ENCODE results near the gene HBS1L.

HBS1L gene

DNA sequence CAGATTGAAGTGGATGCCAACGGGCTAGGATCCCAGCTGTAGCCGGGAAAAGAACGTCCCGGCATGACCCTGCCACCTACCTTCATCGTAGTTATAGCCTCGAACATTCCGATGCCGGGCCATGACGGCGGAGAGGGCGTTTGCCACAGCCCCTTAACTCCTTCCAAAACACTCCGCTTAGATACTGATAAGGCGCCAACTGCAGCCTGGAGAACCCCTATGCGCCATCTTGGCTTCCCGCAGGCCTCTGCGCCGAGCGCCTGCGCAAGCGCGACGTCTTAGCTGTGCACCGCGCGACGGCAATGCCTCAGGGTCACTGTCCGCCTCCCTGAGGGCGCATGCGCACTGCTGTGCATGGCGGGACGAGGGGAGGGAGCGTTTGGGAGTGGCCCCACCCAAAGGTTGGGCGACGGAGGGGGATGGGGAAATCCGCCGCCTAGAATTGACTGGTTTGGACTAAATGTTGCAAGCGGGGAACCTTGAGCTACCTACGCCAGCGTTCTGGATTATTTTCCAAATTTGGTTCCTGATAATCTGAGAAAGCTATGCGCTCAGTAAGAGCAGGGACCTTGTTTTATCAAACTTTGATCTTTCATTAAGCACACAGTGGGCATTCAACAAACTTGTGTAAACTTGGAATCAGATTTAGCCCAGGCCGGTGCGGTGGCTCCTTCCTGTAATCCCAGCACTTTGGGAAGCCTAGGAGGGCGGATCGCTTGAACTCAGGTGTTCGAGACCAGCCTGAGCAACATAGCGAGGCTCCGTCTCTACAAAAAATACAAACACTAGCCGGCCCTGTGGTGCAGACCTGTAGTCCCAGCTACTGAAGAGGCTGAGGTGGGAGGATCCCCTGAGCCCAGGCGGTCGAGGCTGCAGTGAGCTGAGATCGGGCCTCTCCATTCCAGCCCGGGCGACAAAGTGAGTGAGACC lies at the start of gene HBS1L:
HBS1L (minus strand) TSS at position 254 of the 930 bp plus-strand sequence; CDS start at position 123, 131 bp downstream.
- Histone ChIP-seq H4K20me1 (ENCODE audit: insufficient read depth) (no peaks in the 10 kb centered on the region), H3K4me3 (IDR thresholded peaks at IDR 0.05; ENCODE audit: insufficient read depth, low read depth, low read length) (peak within 1 kb of the TSS; percentile 20), H3K27ac (peak within 1 kb of the TSS; percentile 74), H2AFZ (ENCODE audit: low read depth) (peak within 1 kb of the TSS; percentile 86), H3K79me2 (ENCODE audit: insufficient read depth, low read depth) (peaks cover 45% of the 10 kb centered on the region), H3K4me1 (ENCODE audit: low read depth, poor library complexity, severe bottlenecking) (peaks cover 30% of the 10 kb centered on the region), H3K36me3 (ENCODE audit: insufficient read depth) (no peaks in the 10 kb centered on the region), H3K4me2 (peak within 1 kb of the TSS; percentile 83), H3K27me3 (ENCODE audit: insufficient read depth, low read depth) (no peaks in the 10 kb centered on the region), H3K9ac (peak within 1 kb of the TSS; percentile 86)
- no peak for TF ChIP-seq CTCF (conservative IDR thresholded peaks at IDR 0.05; ENCODE audit: low read depth, low read length)

- no peak for TF ChIP-seq CTCF (conservative IDR thresholded peaks at IDR 0.05; ENCODE audit: low read depth, low read length)
- Histone ChIP-seq H3K79me2 (ENCODE audit: insufficient read depth, low read depth) (no peaks in the 10 kb centered on the region), H3K27ac (peak overlapping the region; percentile 45; the same call in 1 of the 2 replicates), H3K4me2 (no peak overlapping the region; the same call in 1 of the 2 replicates), H3K4me3 (IDR thresholded peaks at IDR 0.05; ENCODE audit: insufficient read depth, low read depth, low read length) (no peak overlapping the region), H3K4me1 (ENCODE audit: low read depth, poor library complexity, severe bottlenecking) (peaks cover 30% of the 10 kb centered on the region), H3K27me3 (ENCODE audit: insufficient read depth, low read depth) (no peaks in the 10 kb centered on the region), H3K36me3 (ENCODE audit: insufficient read depth) (no peaks in the 10 kb centered on the region), H2AFZ (ENCODE audit: low read depth) (no peak overlapping the region), H3K9ac (no peak overlapping the region), H4K20me1 (ENCODE audit: insufficient read depth) (no peaks in the 10 kb centered on the region)
These were observed 49.6 kb upstream of the HBS1L start for GRCh38 chr6:135104199-135104598.

GRCh38 chr6:135102191-135102590 lies 47.6 kb upstream of the HBS1L start:
- Histone ChIP-seq H3K4me3 (IDR thresholded peaks at IDR 0.05; ENCODE audit: insufficient read depth, low read depth, low read length) (no peak overlapping the region), H3K9ac (no peak overlapping the region), H3K36me3 (ENCODE audit: insufficient read depth) (no peaks in the 10 kb centered on the region), H4K20me1 (ENCODE audit: insufficient read depth) (no peaks in the 10 kb centered on the region), H3K4me2 (peak overlapping the region; percentile 13; the same call in 1 of the 2 replicates), H3K27ac (no peak overlapping the region), H3K4me1 (ENCODE audit: low read depth, poor library complexity, severe bottlenecking) (peaks cover 30% of the 10 kb centered on the region), H3K27me3 (ENCODE audit: insufficient read depth, low read depth) (no peaks in the 10 kb centered on the region), H3K79me2 (ENCODE audit: insufficient read depth, low read depth) (no peaks in the 10 kb centered on the region), H2AFZ (ENCODE audit: low read depth) (no peak overlapping the region)
- TF ChIP-seq CTCF (conservative IDR thresholded peaks at IDR 0.05; ENCODE audit: low read depth, low read length), result no peak

DNA sequence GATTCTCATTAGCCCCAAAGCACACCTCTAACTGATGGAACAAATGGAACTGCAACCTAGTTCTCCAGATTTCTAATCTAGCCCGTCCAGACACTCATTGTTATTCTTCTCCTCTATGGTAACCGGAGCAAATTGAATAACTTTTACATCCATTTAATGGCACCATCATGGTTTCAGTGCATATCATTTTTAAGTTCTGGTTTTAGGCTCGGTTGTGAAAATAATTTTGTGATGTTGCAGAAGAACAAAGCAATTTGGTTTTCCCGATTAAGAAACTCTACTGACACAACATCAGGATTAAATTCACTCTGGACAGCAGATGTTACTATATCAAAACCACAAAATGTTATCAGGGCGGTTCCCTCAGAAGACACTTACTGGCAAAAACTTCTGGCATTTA lies 42.5 kb upstream of the HBS1L start:
- H3K4me2 ChIP-seq, result no peak overlapping the region
- TF ChIP-seq CTCF (conservative IDR thresholded peaks at IDR 0.05; ENCODE audit: low read depth, low read length), result no peak

More for the DNA sequence above, 42.5 kb upstream of the HBS1L start:
- H3K4me3 ChIP-seq (IDR thresholded peaks at IDR 0.05; ENCODE audit: insufficient read depth, low read depth, low read length), result no peak overlapping the region
- H2AFZ ChIP-seq (ENCODE audit: low read depth), result no peak overlapping the region
- no peaks in the 10 kb centered on the region for H3K79me2 ChIP-seq (ENCODE audit: insufficient read depth, low read depth)
- H3K9ac ChIP-seq, result no peak overlapping the region
- no peak overlapping the region for H3K27ac ChIP-seq
- H3K4me1 ChIP-seq (ENCODE audit: low read depth, poor library complexity, severe bottlenecking), result no peaks in the 10 kb centered on the region
- H4K20me1 ChIP-seq (ENCODE audit: insufficient read depth), result no peaks in the 10 kb centered on the region
- H3K36me3 ChIP-seq (ENCODE audit: insufficient read depth), result no peaks in the 10 kb centered on the region
- H3K27me3 ChIP-seq (ENCODE audit: insufficient read depth, low read depth), result no peaks in the 10 kb centered on the region
